GM20000 (cell line): ENCODE data around the gene PRRC2B.

Experiments used
- DNase-seq: peaks from one replicate; pipeline ENCODE4 v3.0.0; 2012; ENCODE audit warnings: low spot score
- TF ChIP-seq, protein P1 (sequence below): IDR thresholded peaks from 2 replicates; pipeline ENCODE4 v1.5.1; 2012; ENCODE audit warnings: mild to moderate bottlenecking, control low read depth; ENCODE audit errors: extremely low read depth, missing control alignments

The PRRC2B gene

DNA sequence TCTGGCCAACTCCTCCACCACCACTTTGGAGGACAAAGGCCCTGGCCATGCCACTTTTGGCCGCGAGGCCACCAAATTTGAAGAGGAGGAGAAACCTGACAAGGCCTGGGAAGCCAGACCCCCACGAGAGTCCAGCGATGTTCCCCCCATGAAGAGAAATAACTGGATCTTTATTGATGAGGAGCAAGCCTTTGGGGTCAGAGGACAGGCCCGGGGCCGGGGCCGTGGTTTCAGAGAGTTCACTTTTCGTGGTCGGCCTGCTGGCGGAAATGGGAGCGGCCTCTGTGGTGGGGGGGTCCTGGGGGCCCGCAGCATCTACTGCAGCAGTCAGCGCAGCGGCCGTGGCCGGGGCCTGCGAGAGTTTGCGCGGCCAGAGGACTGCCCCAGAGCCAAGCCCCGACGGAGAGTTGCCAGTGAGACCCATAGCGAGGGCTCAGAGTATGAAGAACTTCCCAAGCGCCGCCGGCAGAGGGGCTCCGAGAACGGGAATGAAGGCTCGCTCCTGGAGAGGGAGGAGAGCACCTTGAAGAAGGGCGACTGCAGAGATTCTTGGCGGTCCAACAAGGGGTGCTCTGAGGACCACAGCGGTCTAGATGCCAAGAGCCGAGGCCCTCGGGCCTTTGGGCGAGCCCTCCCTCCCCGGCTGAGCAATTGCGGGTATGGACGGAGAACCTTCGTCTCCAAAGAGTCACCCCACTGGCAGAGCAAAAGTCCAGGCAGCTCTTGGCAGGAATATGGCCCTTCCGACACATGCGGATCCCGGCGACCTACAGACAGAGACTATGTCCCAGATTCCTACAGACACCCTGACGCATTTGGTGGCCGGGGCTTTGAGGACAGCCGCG is 81.4 kb downstream of the PRRC2B start:
- DNase-seq: no peak
- TF ChIP-seq, protein P1, sequence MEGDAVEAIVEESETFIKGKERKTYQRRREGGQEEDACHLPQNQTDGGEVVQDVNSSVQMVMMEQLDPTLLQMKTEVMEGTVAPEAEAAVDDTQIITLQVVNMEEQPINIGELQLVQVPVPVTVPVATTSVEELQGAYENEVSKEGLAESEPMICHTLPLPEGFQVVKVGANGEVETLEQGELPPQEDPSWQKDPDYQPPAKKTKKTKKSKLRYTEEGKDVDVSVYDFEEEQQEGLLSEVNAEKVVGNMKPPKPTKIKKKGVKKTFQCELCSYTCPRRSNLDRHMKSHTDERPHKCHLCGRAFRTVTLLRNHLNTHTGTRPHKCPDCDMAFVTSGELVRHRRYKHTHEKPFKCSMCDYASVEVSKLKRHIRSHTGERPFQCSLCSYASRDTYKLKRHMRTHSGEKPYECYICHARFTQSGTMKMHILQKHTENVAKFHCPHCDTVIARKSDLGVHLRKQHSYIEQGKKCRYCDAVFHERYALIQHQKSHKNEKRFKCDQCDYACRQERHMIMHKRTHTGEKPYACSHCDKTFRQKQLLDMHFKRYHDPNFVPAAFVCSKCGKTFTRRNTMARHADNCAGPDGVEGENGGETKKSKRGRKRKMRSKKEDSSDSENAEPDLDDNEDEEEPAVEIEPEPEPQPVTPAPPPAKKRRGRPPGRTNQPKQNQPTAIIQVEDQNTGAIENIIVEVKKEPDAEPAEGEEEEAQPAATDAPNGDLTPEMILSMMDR: no peak

DNA sequence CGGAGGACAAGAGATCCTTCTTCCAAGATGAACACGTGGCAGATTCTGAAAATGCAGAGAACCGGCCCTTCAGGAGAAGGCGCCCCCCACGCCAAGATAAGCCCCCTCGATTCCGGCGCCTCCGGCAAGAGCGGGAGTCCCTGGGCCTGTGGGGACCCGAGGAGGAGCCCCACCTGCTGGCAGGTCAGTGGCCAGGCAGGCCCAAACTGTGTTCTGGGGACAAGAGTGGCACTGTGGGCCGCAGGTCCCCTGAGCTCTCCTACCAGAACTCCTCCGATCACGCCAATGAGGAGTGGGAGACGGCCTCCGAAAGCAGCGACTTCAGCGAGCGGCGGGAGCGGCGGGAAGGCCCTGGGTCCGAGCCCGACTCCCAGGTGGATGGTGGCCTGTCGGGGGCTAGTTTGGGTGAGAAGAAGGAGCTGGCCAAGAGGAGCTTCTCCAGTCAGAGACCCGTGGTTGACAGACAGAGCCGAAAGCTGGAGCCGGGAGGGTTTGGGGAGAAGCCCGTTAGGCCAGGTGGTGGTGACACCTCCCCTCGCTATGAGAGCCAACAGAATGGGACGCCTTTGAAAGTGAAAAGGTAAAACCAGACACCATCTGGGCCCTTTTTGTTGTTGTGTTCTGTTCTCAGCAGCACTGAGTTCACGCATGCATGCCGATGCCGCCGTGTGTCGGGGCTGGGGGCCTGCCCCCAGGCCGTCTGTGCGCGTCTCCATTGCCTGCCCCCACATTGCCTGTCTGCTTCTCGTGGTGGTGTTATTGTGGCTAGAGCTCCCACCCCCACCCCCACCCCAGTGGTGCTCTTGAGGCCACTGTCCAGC is 82.3 kb downstream of the PRRC2B start:
- TF ChIP-seq, protein P1: no peak
- no peak for DNase-seq

DNA sequence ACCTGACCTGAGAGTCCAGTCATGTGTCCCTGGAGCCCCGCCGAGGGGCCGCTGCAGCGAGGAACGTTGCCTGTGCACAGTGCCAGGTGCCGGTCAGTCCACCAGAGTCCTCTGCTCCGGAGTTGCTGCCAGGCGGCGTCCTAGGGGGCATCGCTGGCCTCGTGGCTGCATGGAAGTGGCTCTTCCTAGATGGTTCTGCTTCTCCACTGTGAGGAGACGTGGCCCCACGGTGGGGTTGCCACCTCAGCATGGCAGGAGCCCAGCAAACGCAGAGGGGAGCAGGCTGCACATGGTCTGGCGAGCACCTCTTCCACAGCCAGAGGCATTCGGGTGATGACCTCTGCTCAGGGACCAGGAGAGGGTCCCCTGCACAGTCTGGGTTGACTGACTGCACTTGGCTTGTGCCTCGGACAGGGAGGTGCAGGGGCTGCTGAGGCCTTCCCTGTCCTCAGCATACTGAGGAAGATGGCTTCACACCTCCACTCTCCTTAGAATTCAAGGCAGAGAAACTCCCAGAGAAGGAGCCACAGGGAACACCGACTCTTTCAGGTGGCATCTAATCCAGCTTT is 83.0 kb downstream of the PRRC2B start:
- TF ChIP-seq, protein P1: no peak

DNA sequence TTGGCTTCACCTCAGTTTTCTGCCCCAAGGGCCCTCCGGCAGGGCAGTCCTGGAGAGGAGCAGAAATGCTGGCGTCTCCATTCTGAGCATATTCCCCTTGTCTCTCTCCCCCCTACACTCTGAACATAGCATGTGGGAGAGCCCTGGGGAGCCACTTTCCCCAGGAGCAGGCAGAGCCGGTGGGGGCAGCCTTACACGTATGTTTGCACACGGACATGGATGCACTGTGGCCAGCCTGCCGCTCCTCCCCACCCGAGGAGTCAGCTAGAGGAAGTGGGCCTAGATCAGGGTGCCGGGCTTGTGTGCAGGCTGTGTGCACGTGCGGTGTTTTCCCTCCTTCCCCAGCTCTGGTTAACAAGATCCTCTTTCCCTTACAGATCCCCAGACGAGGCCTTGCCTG is 83.5 kb downstream of the PRRC2B start:
- no peak for DNase-seq

More for the DNA sequence above, 83.0 kb downstream of the PRRC2B start:
- no peak for DNase-seq

DNA sequence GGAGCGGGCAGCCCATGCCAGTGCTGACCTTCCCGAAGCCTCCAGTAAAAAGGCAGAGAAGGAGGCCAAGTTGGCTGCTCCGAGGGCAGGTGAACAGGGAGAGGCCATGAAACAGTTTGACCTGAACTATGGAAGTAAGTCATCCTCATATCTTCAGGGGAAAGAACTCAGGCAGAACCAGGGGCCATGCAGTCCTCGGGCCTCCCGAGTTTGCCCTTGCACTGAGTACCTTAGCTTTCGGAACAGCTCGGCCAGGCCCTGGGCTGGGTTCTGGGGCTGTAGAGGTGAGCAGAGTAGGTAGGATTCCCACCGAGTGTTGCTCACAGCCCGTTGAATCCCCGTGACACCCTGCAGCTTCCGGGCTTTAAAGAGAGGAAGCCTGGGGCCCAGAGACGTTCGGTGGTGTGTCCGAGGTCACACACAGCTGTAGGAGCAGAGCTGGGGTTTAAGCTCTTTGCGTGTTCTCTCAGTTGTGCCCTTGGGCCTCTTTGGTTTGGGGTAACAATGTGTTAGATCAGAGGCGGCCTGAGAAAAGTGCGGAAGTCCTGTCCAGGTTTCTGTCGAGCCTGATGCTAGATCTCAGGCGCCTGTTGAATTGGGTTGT is 84.0 kb downstream of the PRRC2B start:
- TF ChIP-seq, protein P1: no peak
- no peak for DNase-seq

More for the DNA sequence above, 83.5 kb downstream of the PRRC2B start:
- TF ChIP-seq, protein P1: no peak

DNA sequence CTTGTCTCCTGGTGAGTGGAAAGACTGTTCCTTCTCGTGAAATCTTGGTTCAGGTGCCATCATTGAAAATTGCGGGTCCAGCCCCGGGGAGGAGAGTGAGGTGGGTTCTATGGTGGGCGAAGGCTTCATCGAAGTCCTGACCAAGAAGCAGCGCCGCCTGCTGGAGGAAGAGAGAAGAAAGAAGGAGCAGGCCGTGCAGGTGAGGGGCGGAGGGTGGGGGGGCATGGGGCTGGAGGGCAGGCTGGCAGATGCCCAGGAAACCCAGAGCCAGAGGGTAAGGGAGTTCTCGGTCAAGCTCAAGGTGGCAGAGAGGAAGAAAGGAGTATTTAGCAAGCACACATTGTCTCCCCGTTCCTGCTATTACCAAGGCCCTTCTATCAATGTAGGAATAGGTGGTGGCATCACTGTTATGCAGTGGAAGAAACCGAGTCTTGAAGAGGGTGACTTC is 84.6 kb downstream of the PRRC2B start:
- TF ChIP-seq, protein P1: peak; percentile 12
- DNase-seq: peak; percentile 61

DNA sequence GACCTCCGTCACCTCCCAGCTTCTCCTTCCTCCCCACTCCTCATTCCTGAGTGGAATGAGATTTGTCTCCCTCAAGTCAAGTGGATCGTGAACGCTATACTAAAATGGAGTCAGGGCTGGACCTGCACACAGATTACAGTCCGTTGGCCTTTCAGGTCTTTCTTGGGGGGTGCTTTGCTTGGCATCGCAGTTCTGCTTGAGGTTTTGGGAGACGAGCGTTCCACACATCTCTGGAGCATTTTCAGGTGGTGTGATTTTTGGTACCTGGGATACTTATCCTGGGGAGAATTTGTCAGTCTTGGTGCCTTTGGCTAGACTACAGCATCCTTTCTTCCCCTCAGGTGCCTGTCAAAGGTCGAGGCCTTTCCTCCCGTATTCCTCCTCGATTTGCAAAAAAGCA is 85.0 kb downstream of the PRRC2B start:
- DNase-seq: no peak
- TF ChIP-seq, protein P1: no peak
